ENCODE results near the gene GDPD3. TPM values are rescaled to one million over a fixed set of nuclear protein-coding genes. Genes with fewer than 3 reads are reported as not detected.

Gene GDPD3
- total RNA-seq, 2 experiments from 2014 or later: 5.2 to 6.4 TPM

DNA sequence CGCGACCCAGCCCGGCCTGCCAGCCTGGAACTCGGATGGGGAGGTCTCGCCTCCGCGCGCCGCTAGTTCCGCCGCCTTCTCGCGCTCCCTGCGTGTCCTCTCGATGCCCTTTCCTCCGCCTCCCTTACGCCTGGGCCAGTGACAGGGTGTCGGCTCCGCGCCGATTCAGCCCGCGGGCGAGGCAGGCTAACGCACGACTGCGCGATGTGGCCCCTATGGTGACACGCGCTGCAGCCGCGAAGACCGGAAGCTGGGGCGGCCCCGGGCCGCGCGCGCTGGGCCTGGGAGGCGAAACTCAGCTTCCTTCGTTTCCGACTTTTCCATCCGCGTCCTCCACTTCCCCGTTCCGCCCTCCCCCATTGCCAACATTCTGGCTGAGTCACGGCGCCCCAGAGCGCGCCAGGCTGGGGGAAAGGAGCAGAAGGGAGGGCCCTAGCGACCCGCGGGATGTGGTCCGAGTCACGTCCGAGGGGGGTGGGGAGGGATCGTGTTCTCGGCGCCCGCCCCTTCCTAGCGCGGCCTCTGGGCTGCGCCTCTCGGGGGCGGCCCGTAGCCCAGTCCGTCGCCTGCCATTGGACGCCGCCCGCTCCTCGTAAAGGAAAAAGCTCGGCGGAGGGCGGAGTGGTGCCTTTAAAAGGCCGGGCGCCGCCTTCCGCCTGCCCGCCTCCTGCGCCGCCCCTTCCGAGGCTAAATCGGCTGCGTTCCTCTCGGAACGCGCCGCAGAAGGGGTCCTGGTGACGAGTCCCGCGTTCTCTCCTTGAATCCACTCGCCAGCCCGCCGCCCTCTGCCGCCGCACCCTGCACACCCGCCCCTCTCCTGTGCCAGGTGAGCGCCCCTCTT is 48.0 kb downstream of the GDPD3 start, which contains the start of gene ALDOA:
Gene ALDOA, plus strand, starts transcription at position 659 of the 841 bp plus-strand sequence. CDS start 1,138 bp downstream, outside the sequence.
- TF ChIP-seq, protein P1, sequence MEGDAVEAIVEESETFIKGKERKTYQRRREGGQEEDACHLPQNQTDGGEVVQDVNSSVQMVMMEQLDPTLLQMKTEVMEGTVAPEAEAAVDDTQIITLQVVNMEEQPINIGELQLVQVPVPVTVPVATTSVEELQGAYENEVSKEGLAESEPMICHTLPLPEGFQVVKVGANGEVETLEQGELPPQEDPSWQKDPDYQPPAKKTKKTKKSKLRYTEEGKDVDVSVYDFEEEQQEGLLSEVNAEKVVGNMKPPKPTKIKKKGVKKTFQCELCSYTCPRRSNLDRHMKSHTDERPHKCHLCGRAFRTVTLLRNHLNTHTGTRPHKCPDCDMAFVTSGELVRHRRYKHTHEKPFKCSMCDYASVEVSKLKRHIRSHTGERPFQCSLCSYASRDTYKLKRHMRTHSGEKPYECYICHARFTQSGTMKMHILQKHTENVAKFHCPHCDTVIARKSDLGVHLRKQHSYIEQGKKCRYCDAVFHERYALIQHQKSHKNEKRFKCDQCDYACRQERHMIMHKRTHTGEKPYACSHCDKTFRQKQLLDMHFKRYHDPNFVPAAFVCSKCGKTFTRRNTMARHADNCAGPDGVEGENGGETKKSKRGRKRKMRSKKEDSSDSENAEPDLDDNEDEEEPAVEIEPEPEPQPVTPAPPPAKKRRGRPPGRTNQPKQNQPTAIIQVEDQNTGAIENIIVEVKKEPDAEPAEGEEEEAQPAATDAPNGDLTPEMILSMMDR (IDR thresholded peaks at IDR 0.05): no peak
- H3K36me3 ChIP-seq (ENCODE audit: insufficient read depth, low read length): peaks cover 37% of the 10 kb centered on the region
- H3K9me3 ChIP-seq (ENCODE audit: control insufficient read depth in 1 of 2, insufficient read depth in 1 of 2, low read length in 2 of 2): peaks cover 0 to 4% of the 10 kb centered on the region in 2 experiments
- no peaks in the 10 kb centered on the region for H3K27me3 ChIP-seq (ENCODE audit: control insufficient read depth in 1 of 2, insufficient read depth in 2 of 2, low read length in 2 of 2)
- Mint-ChIP-seq H3K4me1 (ENCODE audit: low read depth) (peaks cover 45% of the 10 kb centered on the region), H3K27me3 (no peaks in the 10 kb centered on the region), H3K36me3 (ENCODE audit: low read depth) (peaks cover 59% of the 10 kb centered on the region), H3K27ac (peak within 1 kb of the TSS; percentile 96), H3K9me3 (no peaks in the 10 kb centered on the region), H3K4me3 (peak within 1 kb of the TSS; percentile 100)
- H3K4me3 ChIP-seq (ENCODE audit: low read length): peak within 1 kb of the TSS; percentile 100
- intact Hi-C loops (cut with DNase I, micrococcal nuclease): loop anchor here (1.0 to 10.0 kb wide), 8 partner anchors 10 to 569 kb away; partner anchors contain the start of genes GDPD3 (in 1 of the 2), MAPK3 (in 1 of the 2), MAZ (in 1 of the 2) and PPP4C (in 1 of the 2)
- DNase-seq (peak; percentile 85 to 97 (median 93)), ATAC-seq (ENCODE audit: poor library complexity) (peak; percentile 80)
- ChIA-PET CTCF (interaction anchor here (0.7 to 5.0 kb wide), 7 partner anchors 10 to 275 kb away, joined by 3 to 26 read pairs (median 3); partner anchors contain the start of genes KIF22 and TBX6), POLR2A (interaction anchor here (0.6 to 7.2 kb wide), 47 partner anchors 8 to 1243 kb away, joined by 3 to 118 read pairs (median 5); partner anchors contain the start of genes ATXN2L, CD2BP2, CORO1A and DCTPP1)
- H3K27ac ChIP-seq (ENCODE audit: low read depth in 1 of 2, low read length in 2 of 2): peak within 1 kb of the TSS; percentile 87 to 92
- H3K4me1 ChIP-seq (ENCODE audit: insufficient read depth, low read length): peaks cover 61% of the 10 kb centered on the region

DNA sequence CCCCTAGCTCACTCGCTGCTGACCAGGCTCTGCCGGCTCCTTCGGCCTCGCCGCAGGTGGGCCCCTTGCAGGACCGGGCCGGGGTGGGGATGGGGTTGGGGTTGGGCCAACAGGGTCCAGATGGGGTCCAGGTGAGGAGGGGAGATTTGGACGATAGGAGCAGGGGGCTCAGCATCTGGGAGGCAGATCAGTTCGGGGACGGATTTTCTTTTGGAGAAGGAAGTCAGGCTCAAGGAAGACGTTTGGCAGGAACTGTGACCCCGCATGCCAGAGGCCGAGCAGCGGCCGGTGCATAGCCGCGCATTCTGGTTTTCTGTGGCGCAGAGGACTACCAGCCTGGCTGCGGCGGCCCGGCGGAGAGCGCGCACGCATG is 48.6 kb downstream of the GDPD3 start:
- intact Hi-C loops (cut with DNase I, micrococcal nuclease): loop anchor here (1.0 to 10.0 kb wide), 9 partner anchors 9 to 570 kb away; partner anchors contain the start of genes GDPD3 (in 1 of the 2), MAPK3 (in 1 of the 2), MAZ (in 1 of the 2) and PPP4C (in 1 of the 2)
- POLR2A ChIA-PET: interaction anchor here (0.6 to 7.2 kb wide), 28 partner anchors 10 to 1242 kb away, joined by 3 to 118 read pairs (median 6); partner anchors contain the start of genes ATXN2L, CORO1A, DCTPP1 and FBRS
- H3K4me1 Mint-ChIP-seq (ENCODE audit: low read depth): peaks cover 40% of the 10 kb centered on the region
- Histone ChIP-seq H3K27ac (ENCODE audit: low read depth in 1 of 2, low read length in 2 of 2) (peak overlapping the region; percentile 87 to 92), H3K4me3 (ENCODE audit: low read length) (peak overlapping the region; percentile 100), H3K9me3 (ENCODE audit: control insufficient read depth in 1 of 2, insufficient read depth in 1 of 2, low read length in 2 of 2) (no peaks in the 10 kb centered on the region), H3K4me1 (ENCODE audit: insufficient read depth, low read length) (peaks cover 55% of the 10 kb centered on the region), H3K36me3 (ENCODE audit: insufficient read depth, low read length) (peaks cover 31% of the 10 kb centered on the region), H3K27me3 (ENCODE audit: control insufficient read depth in 1 of 2, insufficient read depth in 2 of 2, low read length in 2 of 2) (no peaks in the 10 kb centered on the region)
- TF ChIP-seq, protein P1 (IDR thresholded peaks at IDR 0.05): no peak
- peak in 1 of 14 experiments; percentile 40 for DNase-seq
- no peak for ATAC-seq (ENCODE audit: poor library complexity)
- no peaks in the 10 kb centered on the region for H3K27me3 Mint-ChIP-seq
- peaks cover 53% of the 10 kb centered on the region for H3K36me3 Mint-ChIP-seq (ENCODE audit: low read depth)
- peak overlapping the region; percentile 100 for H3K4me3 Mint-ChIP-seq
- peak overlapping the region; percentile 96 for H3K27ac Mint-ChIP-seq
- CTCF ChIA-PET: interaction anchor here (0.9 to 5.0 kb wide), 4 partner anchors 10 to 47 kb away, joined by 3 to 26 read pairs (median 5); partner anchors contain the start of gene TBX6
- H3K9me3 Mint-ChIP-seq: no peaks in the 10 kb centered on the region

All from CD4-positive, alpha-beta T cell (primary cell).